ENCODE data around the gene ENHO.
"Not testable (repeated sequence)": the region's sequence is repeated elsewhere in the genome, so short reads cannot be mapped to it uniquely, and the experiment has no call there.

Gene ENHO

DNA sequence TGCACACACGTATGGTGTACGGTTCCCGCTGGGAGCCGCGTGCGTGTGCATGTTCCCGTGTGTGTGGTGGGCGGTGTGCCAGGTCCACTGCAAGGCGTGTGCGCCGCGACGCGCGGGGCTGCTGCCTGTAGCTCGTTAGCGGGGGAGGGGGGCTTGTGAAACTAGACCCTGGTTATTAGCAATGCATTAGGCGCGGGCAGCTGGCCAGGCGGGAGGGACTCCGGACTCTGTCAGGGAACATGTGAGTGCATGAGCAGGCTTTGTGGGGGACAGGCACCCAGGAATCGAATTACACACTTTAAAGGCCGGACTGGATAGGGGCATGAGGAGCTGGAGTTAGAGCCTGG, 32.2 kb upstream of the ENHO start:
- DNase-seq = no peak

DNA sequence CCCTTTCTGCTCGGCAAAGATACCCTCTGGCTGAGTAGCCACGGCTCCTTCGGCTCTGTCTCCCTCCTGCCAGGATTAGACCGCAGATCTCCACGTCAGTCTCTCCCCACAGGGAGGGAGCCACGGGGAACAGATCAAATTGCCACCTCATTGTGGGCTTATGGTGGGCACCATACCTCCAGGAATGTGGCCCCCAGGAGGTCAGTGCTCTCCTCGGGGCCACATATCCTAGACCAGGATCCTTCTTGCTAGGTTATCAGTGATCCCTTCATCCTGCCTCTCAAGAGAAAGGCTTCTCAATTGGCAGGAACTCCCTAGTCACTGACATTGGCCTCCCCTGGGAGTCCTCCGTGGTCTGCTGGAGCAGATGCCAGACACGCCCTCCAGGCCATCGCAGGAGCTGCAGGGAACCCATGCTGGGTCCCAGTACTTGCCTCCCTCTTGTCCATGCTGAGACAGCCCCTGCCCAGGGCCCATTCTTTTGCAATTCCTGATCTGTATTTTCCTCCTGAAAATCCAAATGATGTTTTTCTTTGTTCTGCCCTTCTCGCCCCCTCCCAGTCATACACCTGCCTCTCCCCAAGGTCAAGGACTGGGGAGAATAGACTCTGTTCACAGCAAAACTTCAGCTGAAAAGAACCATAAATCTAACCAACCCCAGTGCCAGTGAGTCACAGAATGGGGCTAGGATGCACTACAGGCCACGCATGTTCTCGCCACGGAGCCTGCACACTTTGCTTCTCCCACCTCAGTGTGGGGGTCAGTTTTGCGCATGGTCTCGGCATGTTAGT, 31.6 kb upstream of the ENHO start:
- no peak for DNase-seq

DNA sequence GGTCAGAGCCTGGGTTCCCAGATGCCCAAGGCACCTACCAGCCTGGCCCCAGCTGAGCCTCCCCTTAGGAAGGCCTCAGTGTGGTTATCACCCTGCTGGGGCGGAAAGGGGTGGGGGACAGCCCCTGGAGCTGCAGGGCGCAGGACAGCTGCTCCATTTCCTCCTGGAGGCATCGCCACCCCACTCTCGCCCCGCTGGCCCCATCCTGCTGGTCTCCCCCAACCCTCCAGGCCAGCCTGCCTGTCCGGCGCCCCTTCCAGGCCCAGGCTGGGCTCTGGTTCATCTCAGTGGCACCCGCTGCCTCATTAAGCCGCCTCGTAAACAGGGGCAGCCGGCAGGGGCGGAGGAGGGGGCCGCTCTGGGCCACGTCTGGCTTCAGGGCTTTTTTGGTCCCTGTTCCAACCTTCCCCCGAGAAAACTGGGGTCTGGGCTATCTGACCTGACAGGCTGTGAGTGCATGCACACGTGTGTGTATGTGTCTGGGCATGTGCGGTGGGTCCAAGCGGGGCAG, 30.8 kb upstream of the ENHO start:
- DNase-seq = no peak

- no peak for DNase-seq
These were observed 30.2 kb upstream of the ENHO start for GRCh38 chr9:34552986-34553385.

DNA sequence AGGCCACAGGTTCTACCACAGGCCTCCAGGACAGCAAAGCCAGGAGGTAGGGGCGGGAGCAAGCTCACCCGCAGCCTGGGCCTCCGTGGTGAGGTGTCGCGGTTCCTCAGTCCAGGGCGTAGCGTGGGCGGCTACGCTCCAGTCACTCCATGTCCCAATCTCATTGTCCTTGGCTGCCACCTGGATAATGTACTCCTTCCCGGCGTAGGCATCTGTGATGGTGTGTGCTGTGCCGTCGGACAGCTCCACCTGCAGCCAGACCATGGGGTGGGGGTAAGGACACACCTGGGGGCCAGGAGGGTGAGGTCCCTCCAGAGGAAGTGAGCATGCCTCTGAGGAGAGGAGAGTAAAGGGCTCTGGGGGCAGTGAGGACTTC, 29.8 kb upstream of the ENHO start:
- no peak for DNase-seq

GRCh38 chr9:34551751-34552605, 29.2 kb upstream of the ENHO start:
- DNase-seq = no peak

GRCh38 chr9:34550681-34551270, 28.0 kb upstream of the ENHO start:
- no peak for DNase-seq

DNA sequence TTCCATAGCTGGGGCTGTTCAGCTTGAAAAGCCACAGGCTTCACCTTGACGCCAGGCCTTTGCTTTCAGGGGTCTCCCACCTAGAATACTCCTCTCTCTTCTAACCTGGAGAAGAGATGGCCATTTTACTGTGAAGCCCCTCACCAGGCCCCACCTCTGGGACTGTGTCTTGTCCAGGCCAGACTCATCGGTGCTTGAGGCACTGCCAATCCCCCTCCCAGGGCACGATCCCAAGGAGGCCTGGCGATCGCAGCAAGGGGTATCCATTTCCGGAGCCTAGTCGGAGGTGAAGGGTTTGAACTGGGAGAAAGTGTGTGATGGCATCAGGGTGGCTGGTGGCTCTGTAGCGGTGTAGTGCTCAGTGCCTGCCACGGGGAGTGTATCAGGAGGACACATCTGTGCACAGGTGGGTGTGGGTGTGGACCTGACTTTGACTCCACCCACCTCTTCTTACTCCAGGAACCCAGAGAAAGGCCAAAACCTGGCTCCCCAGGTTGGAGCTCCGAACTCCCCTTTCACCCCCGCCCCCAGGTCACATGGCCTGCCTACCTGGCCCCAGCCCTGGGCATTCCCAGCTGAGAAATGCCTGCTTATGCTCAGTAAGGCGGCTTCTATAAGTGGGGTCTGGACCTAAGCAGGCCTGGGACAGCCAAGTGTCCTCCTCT, 27.4 kb upstream of the ENHO start:
- no peak for DNase-seq

- no peak for DNase-seq
These were observed 26.6 kb upstream of the ENHO start for GRCh38 chr9:34549407-34549732.

DNA sequence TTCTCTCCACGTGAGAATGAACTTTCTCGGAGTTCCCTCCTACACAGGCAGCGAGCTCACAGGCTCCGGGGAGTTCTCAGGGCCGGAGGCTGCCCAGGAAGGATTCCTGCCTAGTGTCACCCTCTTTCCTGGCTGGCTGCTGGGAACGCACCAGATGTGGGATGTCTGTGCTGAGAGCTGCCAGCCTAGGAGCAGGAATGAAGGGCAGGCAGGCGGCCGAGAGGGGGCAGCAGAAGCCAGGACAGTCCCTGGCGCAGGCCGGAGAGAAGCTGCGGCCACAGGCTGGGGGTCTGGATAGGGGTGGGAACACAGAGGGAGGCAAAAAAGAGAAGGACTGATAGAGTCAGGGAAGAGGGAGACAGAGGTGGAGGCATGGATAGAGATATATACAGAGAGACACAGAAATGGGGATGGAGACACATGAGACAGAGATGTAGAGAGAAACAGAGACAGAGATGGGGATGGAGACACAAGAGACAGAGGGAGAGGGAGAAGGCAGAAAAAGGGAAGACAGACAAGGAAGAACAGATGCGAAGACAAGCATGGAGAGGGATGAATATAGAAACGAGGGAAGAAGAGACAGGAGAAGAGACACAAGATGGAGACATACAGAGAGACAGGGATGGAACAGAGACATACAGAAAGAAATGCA, 25.3 kb upstream of the ENHO start:
- peak in 1 of 2 donors; percentile 22 for DNase-seq

DNA sequence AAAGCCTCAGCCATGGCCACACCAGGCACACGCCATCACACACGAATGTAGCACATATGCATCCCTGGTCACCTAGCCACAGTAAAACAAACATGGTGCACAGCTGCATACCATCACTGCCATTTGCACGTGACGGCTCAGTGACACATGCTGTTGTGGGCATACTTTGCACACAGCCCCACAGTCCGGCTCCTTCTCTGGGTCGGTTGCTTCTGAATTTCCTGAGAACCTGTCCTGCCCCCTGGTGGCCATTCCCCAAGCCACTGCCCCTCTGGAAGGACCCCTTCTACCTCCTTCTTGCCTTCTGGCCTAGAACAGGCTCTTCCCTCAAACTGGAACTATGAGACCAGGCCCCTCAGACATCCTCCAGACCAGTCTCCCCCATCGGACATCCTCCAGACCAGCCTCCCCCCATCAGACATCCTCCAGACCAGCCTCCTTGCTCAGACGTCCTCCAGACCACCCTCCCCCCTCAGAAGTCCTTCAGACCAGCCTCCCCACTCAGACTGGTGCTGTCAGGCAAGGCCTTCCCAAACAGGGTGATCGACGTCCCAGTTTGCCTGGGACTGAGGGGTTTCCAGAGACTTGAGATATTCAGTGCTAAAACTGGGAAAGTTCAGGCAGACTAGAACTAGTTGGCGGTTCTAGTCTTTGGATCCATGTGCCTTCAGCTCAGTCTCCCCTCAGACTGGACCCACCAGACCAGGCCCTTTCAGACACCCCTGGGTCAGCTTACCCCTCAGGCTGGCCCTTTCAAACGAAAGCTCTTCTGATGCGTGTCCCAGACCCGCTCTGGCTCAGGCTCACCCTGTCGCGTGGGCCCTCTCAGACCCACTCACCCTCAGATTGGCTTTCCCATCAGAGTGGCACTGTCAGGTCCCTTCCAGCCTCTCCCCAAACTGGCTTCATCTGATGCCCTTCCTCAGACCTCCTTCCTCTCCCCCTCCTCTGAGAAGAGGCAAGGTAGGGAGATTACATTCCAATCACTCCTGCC, 24.3 kb upstream of the ENHO start:
- peak; percentile 39 to 43 for DNase-seq

DNA sequence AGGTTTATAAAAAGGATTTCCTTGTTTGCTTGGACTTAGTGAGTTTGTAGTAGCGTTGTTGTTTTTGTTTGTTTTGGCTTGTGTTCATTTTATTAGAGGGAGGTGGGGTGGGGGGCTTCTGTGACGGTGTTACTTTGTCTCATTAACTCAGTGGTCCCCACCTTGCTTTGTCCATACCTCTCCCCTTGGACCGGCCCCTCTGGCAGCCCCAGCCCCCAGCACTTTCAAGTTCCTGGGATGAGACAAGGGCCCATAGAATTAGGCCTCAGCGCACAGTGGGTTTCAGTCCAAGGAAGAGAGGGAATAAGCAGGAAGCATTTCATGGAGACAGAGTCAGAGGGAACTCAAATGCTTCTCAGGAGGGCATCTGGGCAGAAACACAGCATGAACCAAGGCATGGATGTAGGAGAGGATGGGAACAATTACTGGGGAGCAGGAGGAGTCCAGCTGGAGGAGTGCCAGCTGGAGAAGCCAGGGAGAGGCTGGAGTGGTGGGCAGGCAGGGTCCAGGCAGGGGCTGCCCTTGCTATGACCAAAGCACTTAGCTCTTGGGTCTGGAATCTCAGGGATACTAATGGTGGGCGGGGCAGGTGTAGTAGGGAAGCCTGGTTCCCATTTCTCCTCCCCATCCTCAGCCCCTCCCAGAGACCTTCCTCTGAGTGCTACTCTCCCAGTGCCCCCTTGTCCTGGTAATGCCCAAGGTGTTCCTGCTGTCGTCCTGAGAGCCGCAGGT, 23.5 kb upstream of the ENHO start:
- DNase-seq = no peak

DNA sequence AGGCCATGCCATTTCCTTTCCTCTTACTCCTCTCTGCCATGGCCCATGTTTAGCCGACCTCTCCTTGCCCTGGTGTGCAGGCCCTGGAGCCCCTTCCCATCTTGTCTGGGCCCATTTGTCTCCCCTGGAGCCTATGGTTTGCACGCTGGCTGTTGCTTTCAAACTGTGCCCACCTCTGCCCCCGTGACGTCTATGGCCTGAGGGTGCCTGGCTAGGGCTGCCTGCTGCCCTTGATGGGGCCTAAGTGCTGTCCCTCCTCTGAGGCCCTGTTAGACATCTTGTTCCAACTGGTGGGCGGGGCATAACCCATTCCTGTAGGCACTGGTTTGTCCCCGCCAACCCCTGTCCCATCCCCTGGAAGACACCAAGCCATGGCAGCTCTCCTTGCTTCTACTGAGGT, 22.7 kb upstream of the ENHO start:
- no peak for DNase-seq

DNA sequence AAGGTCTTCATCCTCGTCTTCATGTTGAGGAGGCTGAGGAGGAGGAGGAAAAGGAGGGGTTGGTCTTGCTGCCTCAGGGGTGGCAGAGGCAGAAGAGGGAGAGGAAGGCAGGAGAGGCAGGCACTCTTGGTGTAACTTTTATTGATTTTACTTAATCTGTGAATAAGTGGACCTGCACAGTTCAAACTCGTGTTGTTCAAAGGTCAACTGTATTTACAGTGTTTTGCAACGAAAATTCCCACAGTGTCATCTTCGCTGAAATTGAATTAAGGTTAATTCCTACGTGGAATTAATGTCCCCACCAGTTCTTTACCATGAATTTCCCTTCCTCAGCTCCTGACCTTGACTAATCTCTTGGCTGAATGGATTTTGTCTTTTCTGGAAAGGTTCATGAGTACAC, 21.2 kb upstream of the ENHO start:
- DNase-seq = no peak

GRCh38 chr9:34541540-34541939, 18.8 kb upstream of the ENHO start:
- no peak for DNase-seq

DNA sequence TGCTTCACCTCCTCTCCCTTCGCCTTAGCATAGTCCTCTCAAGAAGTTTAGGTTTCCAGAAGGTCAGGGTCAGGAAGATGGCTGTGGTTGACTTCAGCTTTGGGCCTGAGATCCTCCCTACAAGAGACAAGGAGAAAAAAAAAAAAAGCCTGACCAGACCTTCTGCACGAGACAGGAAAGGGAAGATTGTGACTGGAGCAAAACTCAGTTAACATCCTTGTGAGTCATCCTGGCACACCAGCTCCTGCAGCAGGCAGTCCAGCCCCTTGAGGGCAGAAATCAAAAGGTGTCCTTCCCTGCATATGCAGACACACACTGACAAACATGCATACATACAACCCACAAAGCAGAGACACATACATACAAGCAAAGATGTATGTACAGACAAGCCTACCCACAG, 18.0 kb upstream of the ENHO start:
- DNase-seq = no peak

DNA sequence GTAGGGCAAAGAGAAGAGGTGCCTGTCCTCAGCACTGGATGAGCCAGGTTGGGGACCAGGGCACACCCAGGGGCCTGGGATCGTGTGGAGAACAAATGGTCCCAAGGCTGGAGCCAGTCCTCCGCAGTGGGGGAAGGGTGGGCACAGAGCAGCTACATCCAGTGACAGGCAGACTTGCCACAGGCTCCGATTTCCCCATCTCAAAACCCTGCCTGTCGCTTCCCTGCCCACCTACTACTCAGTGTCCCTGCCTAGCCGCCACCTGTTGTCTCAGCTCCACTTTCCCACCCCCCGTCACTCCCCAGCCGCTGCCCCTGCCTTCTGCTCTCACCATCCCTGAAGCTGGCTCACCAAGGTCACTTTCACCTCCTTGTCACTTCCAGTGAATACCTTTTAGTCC, 13.9 kb upstream of the ENHO start:
- no peak for DNase-seq

DNA sequence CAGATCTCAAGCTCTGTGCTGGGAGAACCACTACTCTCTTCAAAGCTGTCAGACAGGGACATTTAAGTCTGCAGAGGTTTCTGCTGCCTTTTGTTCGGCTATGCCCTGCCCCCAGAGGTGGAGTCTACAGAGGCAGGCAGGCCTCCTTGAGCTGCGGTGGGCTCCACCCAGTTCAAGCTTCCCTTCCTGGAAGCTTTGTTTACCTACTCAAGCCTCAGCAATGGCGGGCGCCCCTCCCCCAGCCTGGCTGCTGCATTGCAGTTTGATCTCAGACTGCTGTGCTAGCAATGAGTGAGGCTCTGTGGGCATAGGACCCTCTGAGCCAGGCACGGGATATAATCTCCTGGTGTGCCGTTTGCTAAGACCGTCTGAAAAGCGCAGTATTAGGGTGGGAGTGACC, 9.3 kb upstream of the ENHO start:
- DNase-seq = not testable (repeated sequence)

DNA sequence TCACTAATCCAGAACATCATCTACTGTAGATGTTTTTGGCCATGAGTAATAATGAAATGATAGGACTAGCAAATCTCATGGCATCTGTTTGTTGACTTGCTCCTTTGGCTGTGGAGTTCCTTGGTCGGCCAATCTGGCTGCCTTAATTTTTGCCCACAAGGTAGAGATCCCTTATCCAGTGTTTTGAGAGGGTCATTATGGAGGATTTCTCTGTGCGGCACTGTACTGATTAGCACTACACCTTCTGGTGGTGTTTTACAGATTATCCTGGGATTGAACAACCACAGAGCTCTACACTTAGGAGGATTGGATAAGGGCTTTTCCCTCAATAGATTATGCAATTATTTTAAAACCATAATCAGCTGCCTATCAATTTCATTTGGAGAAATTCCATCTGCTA, 3.2 kb upstream of the ENHO start:
- DNase-seq = no peak

GRCh38 chr9:34524349-34524748, 1.6 kb upstream of the ENHO start:
- DNase-seq = no peak

All from CD4-positive, alpha-beta T cell treated with Interleukin-4 for 1 hour (primary cell).